CD4-positive, alpha-beta T cell treated with Interleukin-4 for 4 hours (primary cell): ENCODE data around the gene KIFAP3.
A peak's percentile ranks its signal among the peaks of the same experiment; 100 is the strongest.
"Not testable (repeated sequence)": the region's sequence is repeated elsewhere in the genome, so short reads cannot be mapped to it uniquely, and the experiment has no call there.

Experiments
- DNase-seq: peaks from one replicate; pipeline ENCODE4 v3.0.0-alpha.2; 2020

Gene KIFAP3

GRCh38 chr1:169918927-169919326, 155.6 kb downstream of the KIFAP3 start:
- DNase-seq = no peak

- DNase-seq = not testable (repeated sequence)
These were observed 156.3 kb downstream of the KIFAP3 start for GRCh38 chr1:169918220-169918619.

GRCh38 chr1:169915150-169915549, 159.3 kb downstream of the KIFAP3 start:
- DNase-seq = no peak

GRCh38 chr1:169914531-169914930, 160.0 kb downstream of the KIFAP3 start:
- no peak for DNase-seq

GRCh38 chr1:169909499-169909898, 165.0 kb downstream of the KIFAP3 start:
- DNase-seq = no peak

- DNase-seq = no peak
These were observed 167.6 kb downstream of the KIFAP3 start for GRCh38 chr1:169906938-169907337.

GRCh38 chr1:169904834-169905233, 169.7 kb downstream of the KIFAP3 start:
- DNase-seq = no peak

GRCh38 chr1:169902751-169903150, 171.7 kb downstream of the KIFAP3 start:
- no peak for DNase-seq

- DNase-seq = no peak
These were observed 173.4 kb downstream of the KIFAP3 start for GRCh38 chr1:169901115-169901514.

- DNase-seq = no peak
These were observed 173.9 kb downstream of the KIFAP3 start for GRCh38 chr1:169900571-169900970.

- no peak for DNase-seq
These were observed 174.8 kb downstream of the KIFAP3 start for GRCh38 chr1:169899519-169900217.

- no peak for DNase-seq
These were observed 178.5 kb downstream of the KIFAP3 start for GRCh38 chr1:169896013-169896412.

- DNase-seq = no peak
These were observed 179.9 kb downstream of the KIFAP3 start for GRCh38 chr1:169894424-169895145.

- peak; percentile 96 for DNase-seq
These were observed 180.7 kb downstream of the KIFAP3 start, which contains the start of gene SCYL3 for GRCh38 chr1:169893645-169894423. SCYL3 (minus strand) TSS chr1:169893896; CDS start chr1:169888840, 5,056 bp downstream.

- DNase-seq = no peak
These were observed 181.4 kb downstream of the KIFAP3 start for GRCh38 chr1:169892927-169893644.

- DNase-seq = no peak
These were observed 182.1 kb downstream of the KIFAP3 start for GRCh38 chr1:169892176-169892926.

- DNase-seq = no peak
These were observed 183.0 kb downstream of the KIFAP3 start for GRCh38 chr1:169891539-169891885.

- DNase-seq = peak; percentile 73
These were observed 183.5 kb downstream of the KIFAP3 start for GRCh38 chr1:169890761-169891538.

- no peak for DNase-seq
These were observed 184.6 kb downstream of the KIFAP3 start for GRCh38 chr1:169889871-169890270.

GRCh38 chr1:169886931-169887330, 187.6 kb downstream of the KIFAP3 start:
- no peak for DNase-seq

GRCh38 chr1:169886422-169886821, 188.1 kb downstream of the KIFAP3 start:
- DNase-seq = no peak
